ENCODE results near the gene CACNA1E.

Gene CACNA1E

DNA sequence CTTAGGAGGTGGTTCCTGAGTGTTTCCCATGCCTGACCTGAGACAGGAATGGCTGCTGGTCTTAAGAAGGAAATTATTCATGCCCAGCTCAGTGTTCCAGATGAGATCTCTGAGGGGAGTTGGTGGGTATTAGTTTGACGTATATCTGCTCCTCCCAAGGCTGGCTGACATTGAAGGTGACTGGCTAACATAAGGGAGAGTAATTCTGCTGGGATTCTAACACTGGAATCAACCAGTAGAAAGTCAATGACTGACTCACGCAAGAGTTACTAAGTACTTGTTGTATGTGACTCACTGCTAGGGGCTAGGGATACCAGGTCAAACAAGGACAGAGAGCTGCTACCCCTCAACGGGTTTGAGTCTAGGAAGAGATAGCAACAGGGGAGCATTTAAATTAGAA lies 177.3 kb downstream of the CACNA1E start:
- DNase-seq (ENCODE audit: low read depth in 2 of 2): no peak
- H3K4me3 ChIP-seq (replicated peaks in 1 of 2; ENCODE audit: low read depth in 2 of 2, low read length in 2 of 2): no peak overlapping the region
- TF ChIP-seq, protein P1, sequence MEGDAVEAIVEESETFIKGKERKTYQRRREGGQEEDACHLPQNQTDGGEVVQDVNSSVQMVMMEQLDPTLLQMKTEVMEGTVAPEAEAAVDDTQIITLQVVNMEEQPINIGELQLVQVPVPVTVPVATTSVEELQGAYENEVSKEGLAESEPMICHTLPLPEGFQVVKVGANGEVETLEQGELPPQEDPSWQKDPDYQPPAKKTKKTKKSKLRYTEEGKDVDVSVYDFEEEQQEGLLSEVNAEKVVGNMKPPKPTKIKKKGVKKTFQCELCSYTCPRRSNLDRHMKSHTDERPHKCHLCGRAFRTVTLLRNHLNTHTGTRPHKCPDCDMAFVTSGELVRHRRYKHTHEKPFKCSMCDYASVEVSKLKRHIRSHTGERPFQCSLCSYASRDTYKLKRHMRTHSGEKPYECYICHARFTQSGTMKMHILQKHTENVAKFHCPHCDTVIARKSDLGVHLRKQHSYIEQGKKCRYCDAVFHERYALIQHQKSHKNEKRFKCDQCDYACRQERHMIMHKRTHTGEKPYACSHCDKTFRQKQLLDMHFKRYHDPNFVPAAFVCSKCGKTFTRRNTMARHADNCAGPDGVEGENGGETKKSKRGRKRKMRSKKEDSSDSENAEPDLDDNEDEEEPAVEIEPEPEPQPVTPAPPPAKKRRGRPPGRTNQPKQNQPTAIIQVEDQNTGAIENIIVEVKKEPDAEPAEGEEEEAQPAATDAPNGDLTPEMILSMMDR (IDR thresholded peaks at IDR 0.05; ENCODE audit: low read depth, low read length): no peak

DNA sequence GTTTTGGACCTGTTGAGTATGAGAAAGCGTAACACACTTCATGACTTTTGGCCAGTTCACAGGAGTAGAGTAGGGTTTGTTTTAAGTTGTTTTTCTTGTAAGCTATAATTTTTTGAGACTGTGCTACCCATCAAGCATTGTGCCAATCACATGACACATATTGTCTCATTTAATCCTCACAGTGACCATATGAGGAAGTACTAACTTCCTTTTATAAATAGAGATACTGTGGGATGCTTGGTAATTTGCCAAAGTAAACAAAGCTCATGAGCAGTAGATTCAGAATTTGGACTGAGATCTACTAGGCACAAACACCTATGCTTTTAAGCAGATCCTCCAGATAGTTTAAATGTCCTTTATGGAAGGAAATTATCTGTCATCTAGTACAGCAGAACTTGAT lies 178.3 kb downstream of the CACNA1E start:
- H3K4me3 ChIP-seq (replicated peaks in 1 of 2; ENCODE audit: low read depth in 2 of 2, low read length in 2 of 2): no peak overlapping the region
- TF ChIP-seq, protein P1 (IDR thresholded peaks at IDR 0.05; ENCODE audit: low read depth, low read length): no peak
- no peak for DNase-seq (ENCODE audit: low read depth in 2 of 2)

DNA sequence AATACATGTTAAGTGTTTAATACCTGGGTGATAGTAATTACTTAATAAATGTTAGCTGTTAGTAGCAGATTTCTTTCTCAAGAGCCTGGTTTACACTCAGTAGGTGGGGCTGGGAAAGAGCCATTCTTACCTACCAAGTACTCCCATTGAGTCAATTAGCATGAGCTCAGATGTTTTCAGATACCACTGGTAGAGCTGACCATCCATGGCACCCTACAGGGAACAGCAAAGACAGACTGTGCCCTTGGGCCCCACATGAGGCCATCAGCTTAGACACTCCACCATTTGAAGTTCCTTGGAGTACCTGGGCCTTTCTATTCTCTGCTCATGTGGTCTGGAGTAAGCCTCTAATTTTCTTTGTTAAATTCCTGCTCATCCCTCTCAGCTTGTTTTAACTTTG lies 179.3 kb downstream of the CACNA1E start:
- H3K4me3 ChIP-seq (replicated peaks in 1 of 2; ENCODE audit: low read depth in 2 of 2, low read length in 2 of 2): no peak overlapping the region
- TF ChIP-seq, protein P1 (IDR thresholded peaks at IDR 0.05; ENCODE audit: low read depth, low read length): no peak
- DNase-seq (ENCODE audit: low read depth in 2 of 2): no peak

DNA sequence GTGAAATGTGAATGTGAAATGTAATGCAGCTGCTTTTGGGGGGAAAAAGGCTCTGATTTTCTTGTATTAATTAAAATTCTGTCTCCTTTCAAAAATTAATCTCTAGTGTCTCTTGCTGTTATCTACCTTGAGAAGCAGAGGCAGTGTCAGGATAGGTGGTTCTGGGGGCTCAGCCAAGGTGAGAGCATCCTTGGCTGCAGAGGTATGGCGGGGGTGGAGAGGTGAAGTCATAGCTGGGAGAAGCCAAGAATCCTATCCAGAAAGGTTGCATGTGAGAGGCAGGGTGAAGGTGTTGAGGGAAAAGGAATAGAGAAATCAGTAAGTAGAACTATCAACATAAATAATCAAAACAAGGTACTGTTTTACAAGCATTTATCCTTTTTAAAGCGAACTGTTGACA lies 181.2 kb downstream of the CACNA1E start:
- no peak overlapping the region for H3K4me3 ChIP-seq (replicated peaks in 1 of 2; ENCODE audit: low read depth in 2 of 2, low read length in 2 of 2)
- DNase-seq (ENCODE audit: low read depth in 2 of 2): no peak
- TF ChIP-seq, protein P1 (IDR thresholded peaks at IDR 0.05; ENCODE audit: low read depth, low read length): no peak

DNA sequence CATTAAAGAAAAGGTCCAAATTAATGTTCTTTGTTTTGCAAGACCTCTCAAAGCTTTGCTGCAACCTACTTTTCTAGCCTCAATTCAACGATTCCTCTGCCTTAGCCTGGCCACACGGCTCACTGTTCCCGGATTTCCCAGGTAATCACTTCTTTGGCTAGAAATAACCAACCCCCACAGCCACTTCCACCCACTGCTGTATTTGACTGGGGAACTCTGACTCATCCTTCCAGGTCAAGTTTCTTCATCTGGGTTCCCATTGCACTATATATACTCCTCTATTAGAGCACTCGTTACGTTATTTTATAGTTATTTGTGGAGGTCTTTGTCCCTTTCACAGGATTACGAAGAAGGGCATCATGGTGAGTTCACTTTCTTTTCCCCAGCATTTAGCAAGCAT lies 185.9 kb downstream of the CACNA1E start:
- DNase-seq (ENCODE audit: low read depth in 2 of 2): no peak
- TF ChIP-seq, protein P1 (IDR thresholded peaks at IDR 0.05; ENCODE audit: low read depth, low read length): no peak
- H3K4me3 ChIP-seq (replicated peaks in 1 of 2; ENCODE audit: low read depth in 2 of 2, low read length in 2 of 2): no peak overlapping the region

DNA sequence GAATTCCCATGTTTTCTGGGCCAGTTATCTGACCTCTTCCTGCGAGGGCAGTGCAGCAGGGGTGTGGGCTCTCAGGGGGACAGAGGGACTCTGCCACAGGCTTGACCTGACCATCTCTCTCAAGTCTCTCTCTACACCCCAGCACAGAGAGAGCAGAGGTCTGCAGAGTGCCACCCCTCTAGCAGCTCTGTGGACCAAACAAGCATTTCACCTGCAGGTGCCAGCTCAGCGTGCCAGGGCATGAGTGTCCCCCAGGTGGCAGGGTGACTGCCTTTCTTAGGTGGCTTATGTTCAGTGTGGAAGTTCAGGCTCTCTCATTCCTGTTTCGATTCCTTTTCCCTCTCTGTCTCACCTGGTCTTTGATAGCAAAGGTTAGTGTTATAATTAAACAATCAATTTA lies 191.3 kb downstream of the CACNA1E start:
- TF ChIP-seq, protein P1 (IDR thresholded peaks at IDR 0.05; ENCODE audit: low read depth, low read length): no peak
- no peak for DNase-seq (ENCODE audit: low read depth in 2 of 2)
- H3K4me3 ChIP-seq (replicated peaks in 1 of 2; ENCODE audit: low read depth in 2 of 2, low read length in 2 of 2): no peak overlapping the region

Data from cardiac fibroblast (primary cell).